Trophoblast cell (in vitro differentiated cells and primary cell): Measurements from ENCODE around the gene GAB2.
A peak's percentile ranks its signal among the peaks of the same experiment; 100 is the strongest.

Source experiments
- DNase-seq, 2 donors: peaks; one replicate each; pipeline ENCODE4 v3.0.0-alpha.2; 2016
- H2AFZ ChIP-seq: 2 replicates; pipeline ENCODE4 v1.6.1; 2013; ENCODE audit warnings: low read length, moderate library complexity, mild to moderate bottlenecking; ENCODE audit not compliant: insufficient read depth, poor library complexity
- H2AK5ac ChIP-seq: 2 replicates; pipeline ENCODE4 v1.6.1; 2013; ENCODE audit warnings: mild to moderate bottlenecking, low read length
- H2BK120ac ChIP-seq: 2 replicates; pipeline ENCODE4 v1.6.1; 2013; ENCODE audit warnings: low read length, mild to moderate bottlenecking, moderate library complexity; ENCODE audit not compliant: insufficient read depth, poor library complexity
- H2BK12ac ChIP-seq: 2 replicates; pipeline ENCODE4 v1.6.1; 2013; ENCODE audit warnings: mild to moderate bottlenecking, low read length, moderate library complexity
- H2BK5ac ChIP-seq: 2 replicates; pipeline ENCODE4 v1.6.1; 2013; ENCODE audit warnings: low read length, low read depth, moderate library complexity, mild to moderate bottlenecking; ENCODE audit not compliant: poor library complexity
- H3K14ac ChIP-seq: 2 replicates; pipeline ENCODE4 v1.6.1; 2013; ENCODE audit warnings: mild to moderate bottlenecking, low read length
- H3K18ac ChIP-seq: 2 replicates; pipeline ENCODE4 v1.6.1; 2013; ENCODE audit warnings: mild to moderate bottlenecking, low read length
- H3K23ac ChIP-seq: 2 replicates; pipeline ENCODE4 v1.6.1; 2013; ENCODE audit warnings: low read length
- H3K27ac ChIP-seq: 2 replicates; pipeline ENCODE4 v1.5.1; 2013; ENCODE audit warnings: low read depth, mild to moderate bottlenecking, inconsistent platforms, low read length, moderate library complexity
- H3K27me3 ChIP-seq: 2 replicates; pipeline ENCODE4 v1.6.1; 2013; ENCODE audit warnings: inconsistent platforms, mild to moderate bottlenecking, low read length, moderate library complexity; ENCODE audit not compliant: insufficient read depth
- H3K36me3 ChIP-seq, 2 experiments: 1 replicate in 1 of 2; 2 replicates in 1 of 2; pipeline ENCODE4 v1.6.1; 2013; ENCODE audit warnings: low read length in 2 of 2, mild to moderate bottlenecking in 2 of 2, moderate library complexity in 1 of 2; ENCODE audit not compliant: insufficient read depth in 2 of 2, control insufficient read depth in 1 of 2
- H3K4ac ChIP-seq: 2 replicates; pipeline ENCODE4 v1.6.1; 2013; ENCODE audit warnings: low read depth, mild to moderate bottlenecking, low read length, moderate library complexity
- H3K4me1 ChIP-seq, 2 experiments: 1 replicate in 1 of 2; 2 replicates in 1 of 2; pipeline ENCODE4 v1.6.1; 2013; ENCODE audit warnings: low read length in 2 of 2, mild to moderate bottlenecking in 2 of 2, moderate library complexity in 1 of 2; ENCODE audit not compliant: insufficient read depth in 2 of 2, control insufficient read depth in 1 of 2
- H3K4me2 ChIP-seq: 2 replicates; pipeline ENCODE4 v1.6.1; 2013; ENCODE audit warnings: inconsistent platforms, mild to moderate bottlenecking, low read length, moderate library complexity
- H3K4me3 ChIP-seq: 2 replicates; pipeline ENCODE4 v1.5.1; 2013; ENCODE audit warnings: mild to moderate bottlenecking, low read depth, low read length, inconsistent platforms
- H3K79me1 ChIP-seq: one replicate; pipeline ENCODE4 v1.6.1; 2013; ENCODE audit warnings: low read length
- H3K79me2 ChIP-seq: 2 replicates; pipeline ENCODE4 v1.6.1; 2013; ENCODE audit warnings: low read length, mild to moderate bottlenecking; ENCODE audit not compliant: control insufficient read depth, insufficient read depth, poor library complexity
- H3K9ac ChIP-seq: 2 replicates; pipeline ENCODE4 v1.6.1; 2013; ENCODE audit warnings: mild to moderate bottlenecking, low read length
- H3K9me3 ChIP-seq: 2 replicates; pipeline ENCODE4 v1.6.1; 2013; ENCODE audit warnings: low read depth, mild to moderate bottlenecking, control low read depth, inconsistent platforms, low read length; ENCODE audit not compliant: insufficient read depth
- H4K12ac ChIP-seq: 2 replicates; pipeline ENCODE4 v1.6.1; 2013; ENCODE audit warnings: low read depth, mild to moderate bottlenecking, low read length, moderate library complexity
- H4K8ac ChIP-seq: 2 replicates; pipeline ENCODE4 v1.6.1; 2013; ENCODE audit warnings: low read depth, mild to moderate bottlenecking, low read length, moderate library complexity
- H4K91ac ChIP-seq: one replicate; pipeline ENCODE4 v1.6.1; 2013; ENCODE audit warnings: low read depth, mild to moderate bottlenecking, low read length, moderate library complexity
- WGBS: extraction: QIAGEN DNeasy Blood & Tissue Kit; methylation state at CpG from one replicate; pipeline ENCODE4 v1.1.7; 2013; ENCODE audit warnings: missing lambda C conversion rate; ENCODE audit not compliant: insufficient read length, insufficient coverage; ENCODE audit errors: extremely low coverage; 5-methylcytosine and 5-hydroxymethylcytosine counted together

The GAB2 gene

DNA sequence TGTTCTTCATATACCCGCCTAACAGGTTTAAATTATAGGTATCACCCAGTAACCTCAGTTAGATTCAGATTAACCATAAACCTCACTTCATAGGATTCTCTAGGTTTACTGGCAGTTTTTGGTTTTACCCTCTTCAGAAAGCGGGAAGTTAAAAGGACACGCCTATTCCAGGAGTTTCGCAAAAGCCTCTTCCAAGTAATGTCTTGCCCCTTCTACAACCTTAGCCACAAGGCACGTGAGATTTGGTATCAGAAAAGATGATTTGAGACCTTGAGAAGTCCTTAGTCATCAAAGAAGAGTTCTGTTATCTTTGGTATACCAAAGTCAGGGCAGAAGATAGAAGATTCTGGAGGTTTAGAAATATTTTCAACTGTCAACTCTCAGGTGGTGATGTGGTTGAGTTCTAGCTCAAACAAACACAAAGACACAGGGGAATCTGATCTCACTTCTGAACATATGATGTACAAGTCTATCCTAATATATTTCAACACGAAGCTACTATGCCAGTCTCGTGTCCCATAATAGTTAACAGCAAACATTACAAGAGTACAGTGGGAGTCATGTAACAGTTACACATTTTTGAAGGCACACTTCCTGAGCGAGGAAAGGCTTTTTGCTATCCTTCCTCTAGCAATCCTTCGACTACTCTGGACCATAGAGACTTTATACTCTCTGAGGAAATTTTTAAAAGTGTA is 125.4 kb downstream of the GAB2 start:
- Histone ChIP-seq H3K4me1 (peaks cover 4 to 5% of the 10 kb centered on the region in 2 experiments), H3K4me2 (no peak overlapping the region), H3K79me1 (no peaks in the 10 kb centered on the region), H3K27me3 (no peaks in the 10 kb centered on the region), H2BK120ac (no peak overlapping the region), H2AFZ (no peak overlapping the region), H2BK12ac (no peak overlapping the region), H4K12ac (no peak overlapping the region), H3K4me3 (no peak overlapping the region), H2BK5ac (no peak overlapping the region), H3K36me3 (no peaks in the 10 kb centered on the region), H4K8ac (no peak overlapping the region), H3K14ac (no peak overlapping the region), H3K9me3 (no peaks in the 10 kb centered on the region), H3K9ac (no peak overlapping the region), H3K4ac (no peak overlapping the region), H3K79me2 (peaks cover under 1% of the 10 kb centered on the region), H4K91ac (no peak overlapping the region), H3K27ac (no peak overlapping the region), H3K18ac (no peak overlapping the region), H2AK5ac (no peak overlapping the region), H3K23ac (no peak overlapping the region)
- DNase-seq = peak in 1 of 2 donors; percentile 45
- WGBS = no CpG with 5 or more reads among the region's 9 CpGs

DNA sequence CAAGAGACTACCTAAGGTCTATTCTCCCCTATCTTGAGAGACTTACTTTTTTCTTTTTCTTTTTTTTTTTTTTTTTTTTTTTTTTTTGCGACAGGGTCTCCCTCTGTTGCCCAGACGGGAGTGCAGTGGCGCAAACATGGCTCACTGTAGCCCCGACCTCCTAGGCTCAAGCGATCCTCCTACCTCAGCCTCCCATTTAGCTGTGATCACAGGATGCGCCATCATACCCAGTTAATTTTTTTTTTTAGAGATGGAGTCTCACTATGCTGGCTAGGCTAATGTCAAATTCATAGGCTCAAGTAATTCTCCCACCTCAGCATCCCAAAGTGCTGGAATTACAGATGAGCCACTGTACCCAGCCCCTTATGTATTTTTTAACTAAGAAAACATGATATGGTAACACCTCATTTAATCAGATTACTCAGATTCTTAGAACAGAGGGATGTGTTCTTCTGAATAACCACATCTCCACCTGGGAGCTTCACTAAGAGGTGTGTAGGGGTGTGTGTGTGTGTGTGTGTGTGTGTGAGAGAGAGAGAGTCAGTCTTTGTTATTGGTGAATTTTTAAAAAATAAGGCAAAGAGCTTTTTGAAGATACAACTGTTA is 126.0 kb downstream of the GAB2 start:
- no peak for DNase-seq
- Histone ChIP-seq H3K18ac (no peak overlapping the region), H4K91ac (no peak overlapping the region)

DNA sequence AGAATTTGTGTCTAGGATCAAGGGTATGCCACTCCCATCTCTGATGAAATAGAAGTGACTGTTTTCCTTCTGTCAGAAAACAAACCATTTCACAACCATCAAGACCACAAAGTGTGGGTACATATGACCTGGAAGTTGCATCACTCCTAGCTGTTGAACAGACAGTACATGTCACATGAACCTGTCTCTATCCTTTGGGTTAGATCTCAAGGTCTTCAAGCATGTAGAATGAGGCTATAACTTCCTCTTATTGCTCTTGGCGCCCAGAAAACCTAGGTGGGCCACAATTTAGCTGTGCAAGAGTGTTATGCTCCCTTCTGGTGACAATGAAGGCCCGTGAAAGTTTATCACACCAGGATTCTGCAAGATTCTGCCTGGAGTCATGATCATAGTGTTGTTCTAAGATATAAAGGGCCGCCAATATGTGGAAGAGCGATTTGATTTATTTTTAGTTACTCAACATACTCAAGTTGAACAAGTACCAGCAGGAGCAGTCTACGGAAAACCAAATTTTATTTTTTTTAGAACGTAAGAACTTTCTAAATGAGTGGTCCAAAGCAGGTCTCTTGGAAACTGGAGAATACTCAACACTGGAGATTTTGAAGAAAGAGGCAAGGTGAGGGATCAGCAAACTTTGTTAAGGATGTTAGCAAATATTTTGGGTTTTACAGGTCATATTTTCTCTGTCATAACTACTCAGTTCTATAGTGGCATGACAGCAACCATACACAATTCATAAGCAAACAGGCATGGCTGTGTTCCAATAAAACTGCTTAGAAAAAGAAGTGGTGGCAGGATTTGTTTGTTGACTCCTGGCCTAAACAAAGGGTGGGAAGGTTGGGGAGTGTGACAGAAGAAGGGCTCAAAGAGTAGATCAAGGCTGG is 127.1 kb downstream of the GAB2 start:
- Histone ChIP-seq H3K27me3 (no peaks in the 10 kb centered on the region), H2BK5ac (no peak overlapping the region), H3K27ac (no peak overlapping the region), H3K18ac (peak overlapping the region; percentile 18), H2AFZ (no peak overlapping the region), H3K4me3 (no peak overlapping the region), H2BK12ac (no peak overlapping the region), H2AK5ac (no peak overlapping the region), H3K4me2 (no peak overlapping the region), H3K36me3 (peaks cover 0 to 2% of the 10 kb centered on the region in 2 experiments), H4K12ac (no peak overlapping the region), H4K91ac (no peak overlapping the region), H2BK120ac (no peak overlapping the region), H3K23ac (no peak overlapping the region), H3K4me1 (peaks cover 0 to 2% of the 10 kb centered on the region in 2 experiments), H4K8ac (no peak overlapping the region), H3K9me3 (no peaks in the 10 kb centered on the region), H3K79me2 (peaks cover 1% of the 10 kb centered on the region), H3K14ac (no peak overlapping the region), H3K79me1 (no peaks in the 10 kb centered on the region), H3K9ac (no peak overlapping the region), H3K4ac (peak overlapping the region; percentile 47)
- WGBS = no CpG with 5 or more reads among the region's 6 CpGs
- peak; percentile 28 to 71 for DNase-seq

More for the DNA sequence above, 126.0 kb downstream of the GAB2 start:
- no peak overlapping the region for H2BK5ac ChIP-seq
- no peak overlapping the region for H3K4me3 ChIP-seq
- H3K79me2 ChIP-seq = no peaks in the 10 kb centered on the region
- H4K8ac ChIP-seq = no peak overlapping the region
- no peak overlapping the region for H4K12ac ChIP-seq
- no peaks in the 10 kb centered on the region for H3K79me1 ChIP-seq
- H3K14ac ChIP-seq = no peak overlapping the region
- no peak overlapping the region for H3K4me2 ChIP-seq
- no peak overlapping the region for H3K9ac ChIP-seq
- no peak overlapping the region for H2BK12ac ChIP-seq
- H2BK120ac ChIP-seq = no peak overlapping the region
- H2AFZ ChIP-seq = no peak overlapping the region
- peak overlapping the region; percentile 42 for H3K4ac ChIP-seq
- no peaks in the 10 kb centered on the region for H3K27me3 ChIP-seq
- no peak overlapping the region for H2AK5ac ChIP-seq
- no peak overlapping the region for H3K27ac ChIP-seq
- no CpG with 5 or more reads among the region's 6 CpGs for WGBS
- H3K9me3 ChIP-seq = no peaks in the 10 kb centered on the region
- H3K4me1 ChIP-seq = peaks cover 3 to 4% of the 10 kb centered on the region in 2 experiments
- no peaks in the 10 kb centered on the region for H3K36me3 ChIP-seq
- no peak overlapping the region for H3K23ac ChIP-seq

DNA sequence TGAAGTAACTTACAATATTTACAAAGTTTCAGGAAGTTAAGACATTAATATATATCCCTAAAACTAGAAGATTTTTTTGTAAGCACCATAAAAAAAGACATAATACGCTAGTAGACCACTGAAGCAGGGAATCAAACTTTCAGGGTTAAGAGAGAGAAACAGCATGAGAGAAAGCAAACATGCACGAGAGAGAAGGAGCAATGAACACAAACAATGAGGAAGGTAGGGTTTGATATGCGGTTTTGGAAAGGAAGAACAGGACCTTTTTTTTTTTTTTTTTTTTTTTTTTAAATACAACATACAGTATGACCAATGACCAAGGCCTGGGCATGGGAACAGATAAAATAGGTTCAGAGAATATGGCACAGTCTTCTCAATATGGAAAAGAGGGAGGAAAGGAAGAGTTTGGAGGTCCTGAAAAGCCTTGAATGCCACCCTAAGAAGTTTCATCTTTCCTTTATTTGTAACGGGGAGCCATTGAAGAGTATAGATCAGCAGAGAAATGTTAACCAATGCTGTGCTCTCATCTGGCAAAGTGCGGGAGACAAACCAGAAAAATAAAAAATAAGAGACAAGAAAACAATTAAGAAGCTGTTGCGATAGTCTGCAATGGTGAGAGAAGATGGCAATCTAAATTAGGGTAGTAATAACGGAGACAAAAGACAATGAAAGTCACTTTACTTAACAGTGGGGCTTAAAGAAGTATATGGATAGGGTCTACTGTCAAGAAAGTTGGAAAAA is 127.9 kb downstream of the GAB2 start:
- WGBS = no CpG with 5 or more reads among the region's 7 CpGs
- peaks cover 1% of the 10 kb centered on the region for H3K79me2 ChIP-seq
- H2AK5ac ChIP-seq = no peak overlapping the region
- no peak overlapping the region for H3K4me3 ChIP-seq
- no peak overlapping the region for H3K23ac ChIP-seq
- H3K27ac ChIP-seq = no peak overlapping the region
- no peaks in the 10 kb centered on the region for H3K9me3 ChIP-seq
- DNase-seq = no peak
- H3K4me1 ChIP-seq = peaks cover 0 to 2% of the 10 kb centered on the region in 2 experiments
- H3K9ac ChIP-seq = no peak overlapping the region
- H3K36me3 ChIP-seq = peaks cover 0 to 2% of the 10 kb centered on the region in 2 experiments
- H2BK120ac ChIP-seq = no peak overlapping the region
- H4K8ac ChIP-seq = no peak overlapping the region
- H3K4ac ChIP-seq = no peak overlapping the region
- H4K12ac ChIP-seq = no peak overlapping the region
- no peak overlapping the region for H2BK5ac ChIP-seq
- H2BK12ac ChIP-seq = no peak overlapping the region
- H3K14ac ChIP-seq = no peak overlapping the region
- no peaks in the 10 kb centered on the region for H3K79me1 ChIP-seq
- H3K18ac ChIP-seq = no peak overlapping the region
- no peak overlapping the region for H2AFZ ChIP-seq
- H3K27me3 ChIP-seq = no peaks in the 10 kb centered on the region
- H4K91ac ChIP-seq = no peak overlapping the region
- no peak overlapping the region for H3K4me2 ChIP-seq
